Smooth muscle cell (in vitro differentiated cells): ENCODE results near the gene TMC8. TPM values are rescaled to one million over a fixed set of nuclear protein-coding genes. Genes with fewer than 3 reads are reported as not detected.

ENCODE experiments used
- DNase-seq: peaks from one replicate; lab custom pipeline; 2025; ENCODE audit not compliant: unreplicated experiment; lab: John Stamatoyannopoulos, UW
- H2AFZ ChIP-seq: fragments of 200-600 bp; sonication (generic); 2 replicates; pipeline ENCODE4 v1.6.0; 2016; ENCODE audit warnings: antibody characterized with exemption, low read depth, mild to moderate bottlenecking
- H3F3A ChIP-seq: fragments of 200-600 bp; sonication (generic); 2 replicates; pipeline ENCODE4 v1.6.0; 2017; ENCODE audit warnings: antibody characterized with exemption, low read depth
- H3K27ac ChIP-seq: fragments of 200-600 bp; sonication (generic); 2 replicates; pipeline ENCODE4 v1.5.1; 2016; ENCODE audit warnings: low read depth, mild to moderate bottlenecking
- H3K27me3 ChIP-seq: fragments of 200-600 bp; sonication (generic); 2 replicates; pipeline ENCODE4 v1.6.1; 2016; ENCODE audit warnings: low read depth, mild to moderate bottlenecking
- H3K36me3 ChIP-seq: fragments of 200-600 bp; sonication (generic); 2 replicates; pipeline ENCODE4 v1.5.1; 2016; ENCODE audit warnings: low read depth
- H3K4me1 ChIP-seq: fragments of 200-600 bp; sonication (generic); 2 replicates; pipeline ENCODE4 v1.5.1; 2016; ENCODE audit warnings: low read depth
- H3K4me2 ChIP-seq: fragments of 200-600 bp; sonication (generic); 2 replicates; pipeline ENCODE4 v1.6.0; 2016; ENCODE audit warnings: mild to moderate bottlenecking
- H3K4me3 ChIP-seq: fragments of 200-600 bp; sonication (generic); 2 replicates; pipeline ENCODE4 v1.5.1; 2016; ENCODE audit warnings: mild to moderate bottlenecking
- H3K79me2 ChIP-seq: fragments of 200-600 bp; sonication (generic); 2 replicates; pipeline ENCODE4 v1.6.0; 2016; ENCODE audit warnings: low read depth, mild to moderate bottlenecking
- H3K9ac ChIP-seq: fragments of 200-600 bp; sonication (generic); 2 replicates; pipeline ENCODE4 v1.6.0; 2016; ENCODE audit warnings: low read depth
- H3K9me3 ChIP-seq: fragments of 200-600 bp; sonication (generic); replicated peaks from 2 replicates; pipeline ENCODE4 v1.5.1; 2016; ENCODE audit warnings: low read depth
- H4K20me1 ChIP-seq: fragments of 200-600 bp; sonication (generic); 2 replicates; pipeline ENCODE4 v1.6.0; 2016; ENCODE audit warnings: low read depth
- whole genome bisulfite sequencing: methylation state at CpG from one replicate; pipeline ENCODE4 v1.1.7; 2016; ENCODE audit warnings: low lambda C conversion rate; 5-methylcytosine and 5-hydroxymethylcytosine counted together
- polyA plus RNA-seq: library from polyadenylated mRNA; unstranded; fragments of >200 nt; fragmentation: Nextera tagmentation; extraction: Ambion mirVana; gene quantifications from 2 replicates; pipeline ENCODE4 v1.2.1, GENCODE V29; 2016
- total RNA-seq: library from RNA; depleted of rRNA; stranded (reverse); fragments of >200 nt; gene quantifications from 2 replicates; pipeline ENCODE4 v1.2.3, GENCODE V29; 2014
- TF ChIP-seq, protein P1 (sequence below): fragments of 200-600 bp; sonication (generic); IDR thresholded peaks from 2 replicates; pipeline ENCODE4 v1.5.1; 2017; ENCODE audit warnings: borderline replicate concordance, mild to moderate bottlenecking, antibody characterized with exemption; ENCODE audit not compliant: insufficient read depth, poor library complexity, severe bottlenecking

TMC8 gene
- total and polyA plus RNA-seq, 2 experiments from 2014 or later, result 0.27 to 0.38 TPM

DNA sequence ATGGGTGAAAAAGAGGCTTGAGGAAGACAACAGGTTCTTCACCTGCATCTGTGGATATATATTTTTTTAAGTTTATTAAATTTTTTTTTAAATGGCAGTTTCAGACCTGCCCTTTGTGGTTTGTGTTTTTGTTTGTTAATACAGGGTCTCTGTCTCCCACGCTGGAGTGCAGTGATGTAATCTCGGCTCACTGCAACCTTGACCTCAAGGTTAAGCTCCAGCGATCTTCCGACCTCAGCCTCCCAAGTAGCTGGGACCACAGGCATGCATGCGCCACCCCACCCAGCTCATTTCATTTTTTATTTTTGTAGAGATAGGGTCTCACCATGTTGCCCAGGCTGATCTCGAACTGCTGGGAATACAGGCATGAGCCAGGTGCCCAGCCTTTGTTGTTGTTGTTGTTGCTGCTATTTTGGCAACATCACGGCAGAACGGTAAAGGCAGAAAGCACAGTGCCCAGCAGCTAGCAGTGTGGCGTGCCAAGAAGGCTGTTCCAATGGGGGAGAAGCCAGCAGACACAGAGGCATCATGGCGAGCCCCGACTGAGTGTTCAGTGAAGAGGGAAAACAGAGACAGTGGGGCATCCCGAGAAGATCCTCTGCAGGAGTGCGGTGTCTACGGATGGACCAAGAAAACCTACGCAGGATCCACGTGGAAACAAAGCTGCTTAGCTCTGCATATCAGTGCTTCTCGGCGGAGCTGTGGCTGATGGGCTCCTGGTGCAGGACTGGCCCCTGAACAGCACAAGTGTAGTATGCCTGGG lies 21.7 kb upstream of the TMC8 start:
- TF ChIP-seq, protein P1, sequence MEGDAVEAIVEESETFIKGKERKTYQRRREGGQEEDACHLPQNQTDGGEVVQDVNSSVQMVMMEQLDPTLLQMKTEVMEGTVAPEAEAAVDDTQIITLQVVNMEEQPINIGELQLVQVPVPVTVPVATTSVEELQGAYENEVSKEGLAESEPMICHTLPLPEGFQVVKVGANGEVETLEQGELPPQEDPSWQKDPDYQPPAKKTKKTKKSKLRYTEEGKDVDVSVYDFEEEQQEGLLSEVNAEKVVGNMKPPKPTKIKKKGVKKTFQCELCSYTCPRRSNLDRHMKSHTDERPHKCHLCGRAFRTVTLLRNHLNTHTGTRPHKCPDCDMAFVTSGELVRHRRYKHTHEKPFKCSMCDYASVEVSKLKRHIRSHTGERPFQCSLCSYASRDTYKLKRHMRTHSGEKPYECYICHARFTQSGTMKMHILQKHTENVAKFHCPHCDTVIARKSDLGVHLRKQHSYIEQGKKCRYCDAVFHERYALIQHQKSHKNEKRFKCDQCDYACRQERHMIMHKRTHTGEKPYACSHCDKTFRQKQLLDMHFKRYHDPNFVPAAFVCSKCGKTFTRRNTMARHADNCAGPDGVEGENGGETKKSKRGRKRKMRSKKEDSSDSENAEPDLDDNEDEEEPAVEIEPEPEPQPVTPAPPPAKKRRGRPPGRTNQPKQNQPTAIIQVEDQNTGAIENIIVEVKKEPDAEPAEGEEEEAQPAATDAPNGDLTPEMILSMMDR, result no peak
- Histone ChIP-seq H3K27ac (no peak overlapping the region), H3K4me2 (no peak overlapping the region), H3K4me3 (no peak overlapping the region), H3K4me1 (no peaks in the 10 kb centered on the region), H4K20me1 (no peaks in the 10 kb centered on the region), H3F3A (no peaks in the 10 kb centered on the region), H3K79me2 (no peaks in the 10 kb centered on the region), H3K9me3 (no peaks in the 10 kb centered on the region), H3K27me3 (no peaks in the 10 kb centered on the region), H3K36me3 (no peaks in the 10 kb centered on the region), H2AFZ (no peak overlapping the region), H3K9ac (no peak overlapping the region)
- no peak for DNase-seq
- WGBS, result 94% methylated on average over 18 of the region's 18 CpGs

DNA sequence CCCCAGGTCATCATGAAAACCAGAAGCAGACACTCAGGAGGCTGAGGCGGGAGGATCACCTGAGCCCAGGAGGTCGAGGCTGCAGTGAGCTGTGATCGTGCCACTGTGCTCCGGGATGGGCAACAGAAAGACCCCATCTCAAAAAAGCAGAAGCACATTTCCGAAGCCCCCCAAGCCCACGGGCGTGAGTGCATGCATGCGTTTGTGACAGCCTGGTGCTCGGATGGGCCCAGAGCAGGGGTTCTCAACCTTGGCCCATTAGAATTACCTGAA lies 21.1 kb upstream of the TMC8 start:
- H3K36me3 ChIP-seq, result no peaks in the 10 kb centered on the region
- no peaks in the 10 kb centered on the region for H3K4me1 ChIP-seq
- no peaks in the 10 kb centered on the region for H3F3A ChIP-seq
- H3K9ac ChIP-seq, result no peak overlapping the region
- H3K9me3 ChIP-seq, result no peaks in the 10 kb centered on the region
- no peaks in the 10 kb centered on the region for H3K27me3 ChIP-seq
- WGBS, result 90% methylated on average over 9 of the region's 9 CpGs
- H3K4me2 ChIP-seq, result no peak overlapping the region
- no peak overlapping the region for H3K27ac ChIP-seq
- DNase-seq, result no peak
- no peak overlapping the region for H3K4me3 ChIP-seq
- no peak overlapping the region for H2AFZ ChIP-seq
- H3K79me2 ChIP-seq, result no peaks in the 10 kb centered on the region
- TF ChIP-seq, protein P1, result no peak
- H4K20me1 ChIP-seq, result no peaks in the 10 kb centered on the region

DNA sequence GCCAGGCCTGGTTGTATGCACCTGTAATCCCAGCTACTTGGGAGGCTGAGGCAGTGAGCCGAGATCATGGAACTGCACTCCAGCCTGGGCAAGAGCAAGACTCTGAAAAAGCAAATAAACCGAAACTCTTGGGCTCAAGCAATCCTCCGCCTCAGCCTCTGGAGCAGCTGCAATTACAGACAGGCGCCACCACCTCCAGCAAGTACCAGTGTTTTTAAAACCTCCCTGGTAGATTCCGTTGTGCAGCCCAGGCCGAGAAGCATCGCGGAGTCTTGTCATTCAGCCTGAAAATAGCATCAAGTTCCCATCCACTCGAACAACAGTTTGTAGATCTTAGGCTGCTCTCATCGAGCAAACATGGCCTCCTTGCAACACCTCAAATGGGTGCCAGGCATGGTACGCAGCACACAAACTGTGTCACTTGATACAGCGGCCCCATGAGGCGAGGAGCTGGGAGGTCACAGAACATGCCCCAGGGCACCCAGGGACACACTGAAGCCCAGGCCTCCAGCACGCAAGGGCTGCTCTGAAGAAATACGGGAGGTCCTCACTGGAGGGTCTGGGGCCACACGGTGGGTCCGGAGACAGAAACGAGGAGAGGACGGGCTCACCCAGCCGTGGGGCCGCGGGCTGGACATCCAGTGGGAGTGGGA lies 20.1 kb upstream of the TMC8 start:
- Histone ChIP-seq H2AFZ (no peak overlapping the region), H3K9ac (no peak overlapping the region), H3K27ac (no peak overlapping the region), H3K27me3 (no peaks in the 10 kb centered on the region), H3K4me1 (no peaks in the 10 kb centered on the region), H3K9me3 (no peaks in the 10 kb centered on the region), H3F3A (no peaks in the 10 kb centered on the region), H3K4me2 (no peak overlapping the region), H3K79me2 (no peaks in the 10 kb centered on the region), H3K36me3 (no peaks in the 10 kb centered on the region), H3K4me3 (no peak overlapping the region), H4K20me1 (no peaks in the 10 kb centered on the region)
- WGBS, result 92% methylated on average over 22 of the region's 22 CpGs
- no peak for DNase-seq
- TF ChIP-seq, protein P1, result no peak
